Activated CD8-positive, alpha-beta memory T cell treated with anti-CD3 and anti-CD28 coated beads, Interleukin-2, amount 50 U/mL, for 4 hours (primary cell): ENCODE data around the gene TRPC6.

ENCODE experiments used
- DNase-seq: peaks from one replicate; pipeline ENCODE4 v3.0.0-alpha.2; 2020

Gene TRPC6

DNA sequence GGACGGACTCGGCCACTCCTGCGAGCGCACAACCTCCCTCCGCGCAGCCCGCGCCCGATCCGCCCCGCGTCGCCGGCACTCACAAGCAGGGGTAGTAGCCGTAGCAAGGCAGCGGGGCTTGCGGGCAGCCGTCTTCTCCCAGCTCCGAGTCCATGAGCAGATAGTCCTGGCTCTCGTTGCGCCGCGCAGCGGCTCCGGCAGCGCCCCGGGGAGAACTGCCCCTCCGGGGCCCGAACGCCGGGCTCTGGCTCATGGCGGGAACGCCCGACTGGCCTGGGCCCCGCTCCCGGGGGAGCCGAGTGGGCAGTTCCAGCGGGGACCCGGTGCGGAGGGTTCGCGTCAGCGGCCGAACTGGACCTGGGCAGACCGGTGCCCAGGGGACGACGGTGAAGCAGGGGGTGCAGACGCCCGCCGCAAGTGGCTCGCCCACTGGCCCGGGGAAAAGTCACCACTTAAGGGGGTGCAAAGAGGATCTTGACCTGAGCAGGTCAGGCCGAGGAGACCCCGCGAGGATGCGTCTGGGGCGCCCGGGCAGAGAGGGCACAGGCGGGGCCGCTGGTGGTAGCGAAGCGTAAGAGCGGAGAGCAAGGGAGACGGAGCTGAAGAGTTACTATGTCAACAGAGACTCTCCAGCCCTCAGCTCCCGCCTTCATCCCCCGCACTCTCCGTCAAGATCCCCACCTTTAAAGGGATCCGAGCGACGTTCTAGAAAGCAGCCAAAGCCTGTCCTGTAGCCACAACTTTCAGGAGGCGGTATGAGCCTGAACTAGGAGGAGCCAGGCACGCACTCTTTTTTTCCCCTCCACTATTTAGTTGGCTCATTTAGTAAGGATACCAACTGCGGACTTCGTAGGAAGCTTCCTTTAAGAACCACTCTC, at the start of gene TRPC6:
TRPC6 (minus strand) TSS at position 757 of the 878 bp plus-strand sequence; CDS start at position 253, 504 bp downstream.
- DNase-seq: no peak

DNA sequence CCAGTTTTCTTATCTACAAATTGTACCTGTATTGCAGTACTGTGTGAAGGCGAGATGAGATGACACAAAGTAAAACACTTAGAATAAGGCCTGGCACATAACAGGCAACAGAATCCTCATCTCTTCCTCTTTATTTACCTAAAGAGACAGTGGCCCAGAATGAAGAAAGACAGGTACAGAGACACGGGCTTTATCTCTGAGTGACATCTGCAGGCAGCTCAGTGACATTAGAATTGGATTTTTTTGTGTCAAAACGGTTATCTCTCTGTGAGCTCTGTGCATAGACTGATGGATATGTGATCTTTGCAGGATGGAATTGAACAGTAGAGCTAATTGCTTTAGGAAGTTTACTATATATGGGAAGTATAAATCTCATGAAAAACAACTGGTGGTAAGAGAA, 36.2 kb upstream of the TRPC6 start:
- no peak for DNase-seq

DNA sequence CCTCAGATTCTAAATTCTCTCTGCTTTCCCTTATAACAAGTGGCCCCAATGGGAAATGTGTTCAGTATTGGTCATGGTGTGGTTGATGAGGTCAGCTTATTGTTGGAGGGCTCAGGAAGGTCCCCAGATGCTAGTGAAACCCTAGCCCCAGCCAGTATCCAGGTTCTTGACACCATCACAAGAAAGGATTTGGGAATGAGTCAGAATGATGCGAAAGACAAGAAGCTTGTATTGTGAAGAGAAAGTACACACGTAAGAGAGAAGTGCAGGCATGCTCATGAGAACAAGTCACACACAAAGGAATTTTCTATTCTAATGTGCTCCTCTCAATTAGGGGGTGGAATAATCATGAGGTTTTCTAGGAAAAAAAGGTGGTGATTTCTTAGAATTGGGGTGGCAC, 34.9 kb upstream of the TRPC6 start:
- DNase-seq: no peak

DNA sequence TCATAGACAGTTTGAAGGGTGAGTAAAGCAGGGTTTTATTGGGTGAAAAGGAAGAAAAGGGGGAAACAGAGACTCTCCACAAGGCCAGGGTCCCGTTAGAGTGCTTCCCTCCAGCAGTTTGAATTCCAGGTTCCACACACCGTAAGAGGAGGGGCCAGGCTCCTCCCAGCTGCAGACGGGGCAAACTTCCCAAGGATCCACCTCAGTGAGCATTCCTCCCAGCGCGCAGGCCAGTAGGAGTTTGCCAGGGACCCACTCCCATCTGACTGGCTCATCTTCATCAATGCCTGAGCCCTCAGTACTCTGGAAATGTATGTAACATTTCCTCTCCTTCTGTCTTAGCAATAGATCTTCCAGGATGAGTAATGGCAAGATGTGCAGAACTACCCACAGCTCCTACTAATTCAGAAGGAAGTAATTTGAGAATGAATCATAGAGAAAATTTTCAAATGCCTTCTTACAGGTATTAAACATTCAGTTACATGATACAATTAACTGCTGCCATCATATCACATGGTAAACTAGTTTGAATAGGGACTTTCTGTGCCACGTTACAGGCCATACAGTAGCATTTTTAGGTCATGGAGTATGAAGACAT, 34.0 kb upstream of the TRPC6 start:
- DNase-seq: no peak

DNA sequence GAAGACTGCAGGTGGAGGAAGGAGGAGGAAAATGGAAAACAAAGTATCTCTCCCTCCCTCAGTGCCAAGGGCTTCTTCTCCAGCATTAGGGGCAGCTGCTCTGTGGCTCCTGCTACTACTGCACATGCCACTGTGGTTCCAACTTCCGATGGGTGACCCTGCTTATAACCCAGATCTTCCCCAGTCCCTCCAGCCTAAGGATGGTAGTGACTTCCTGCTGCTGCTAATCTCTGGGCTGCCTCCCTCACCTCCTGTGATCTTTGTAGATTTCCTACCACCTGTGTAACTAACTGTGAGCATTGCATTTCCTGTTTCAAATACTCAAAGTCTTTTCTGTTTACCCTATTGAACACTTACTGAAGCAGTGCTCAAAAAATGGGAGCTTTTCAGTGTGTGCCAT, 28.7 kb upstream of the TRPC6 start:
- no peak for DNase-seq

DNA sequence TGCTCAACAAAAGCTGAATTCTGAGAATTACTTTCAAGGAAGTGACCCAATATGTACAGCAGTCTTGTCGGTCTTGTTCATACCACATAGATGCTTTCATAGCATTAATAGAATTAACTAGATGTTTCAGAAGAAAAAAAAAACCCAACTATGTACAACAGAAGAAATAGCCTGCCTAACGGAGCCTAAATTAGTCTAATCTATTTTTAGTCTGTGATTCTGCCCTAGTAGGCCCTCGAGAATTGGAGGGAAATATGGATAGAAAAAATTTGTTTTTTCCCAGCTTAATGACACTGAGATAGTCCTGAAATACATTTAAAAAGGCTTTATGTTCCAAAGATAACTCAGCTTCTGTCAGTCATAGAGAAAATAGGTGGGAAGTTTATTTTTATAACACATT, 17.1 kb upstream of the TRPC6 start:
- no peak for DNase-seq

DNA sequence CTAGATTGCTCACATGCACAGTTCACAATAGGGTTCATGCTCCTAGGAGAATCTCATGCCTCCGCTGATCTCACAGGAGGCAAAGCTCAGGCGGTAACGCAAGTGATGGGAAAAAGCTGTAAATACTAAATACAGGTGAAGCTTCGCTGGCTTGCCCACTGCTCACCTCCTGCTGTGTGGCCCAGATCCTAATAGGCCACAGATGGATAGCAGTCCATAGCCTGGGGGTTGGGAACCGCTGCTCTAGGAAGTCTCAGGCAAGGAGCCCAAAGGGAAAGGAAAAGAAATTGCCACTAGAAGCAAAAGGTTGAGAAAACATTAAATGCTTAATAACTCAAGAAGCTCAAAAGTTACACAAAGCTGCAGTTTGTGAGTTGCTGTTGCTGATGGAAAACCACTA, 3.2 kb upstream of the TRPC6 start:
- DNase-seq: no peak

DNA sequence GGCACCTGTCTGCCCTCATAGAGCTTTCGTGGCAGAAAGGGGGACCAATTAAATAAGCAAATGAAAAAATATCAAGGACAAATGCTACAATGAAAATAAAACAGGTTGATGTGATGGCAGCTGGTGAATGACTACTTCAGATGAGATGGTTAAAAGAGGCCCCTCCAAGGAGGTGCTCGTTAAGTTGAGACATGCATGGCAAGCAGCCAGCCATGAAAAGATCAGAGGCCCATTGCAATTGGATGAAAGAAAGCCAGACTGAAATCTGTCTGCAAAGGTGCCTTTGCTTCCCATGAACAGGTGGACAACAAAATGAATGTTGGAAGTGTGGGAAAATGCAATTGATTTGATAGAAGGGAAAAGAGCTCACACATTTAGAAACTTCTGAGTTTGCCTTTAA, 848 bp upstream of the TRPC6 start:
- DNase-seq: no peak

DNA sequence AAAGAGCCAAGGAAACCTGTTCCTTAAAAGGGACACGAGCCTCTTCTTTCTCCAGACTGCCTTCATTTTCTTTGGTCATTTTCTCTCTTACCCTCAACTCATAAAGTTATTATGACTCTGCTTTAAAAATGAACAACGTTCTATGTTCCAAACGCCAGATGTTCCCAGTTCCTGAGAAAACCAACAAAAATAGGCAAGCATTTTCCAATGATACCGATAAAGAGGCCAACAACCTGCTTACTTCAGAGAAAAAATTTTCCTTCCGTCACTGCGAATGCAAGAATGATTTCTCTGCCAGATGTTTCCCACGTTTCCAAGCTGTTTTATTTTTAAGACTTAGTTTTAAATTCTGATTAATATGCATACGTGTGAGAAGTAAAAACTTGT, 315 bp upstream of the TRPC6 start:
- no peak for DNase-seq

DNA sequence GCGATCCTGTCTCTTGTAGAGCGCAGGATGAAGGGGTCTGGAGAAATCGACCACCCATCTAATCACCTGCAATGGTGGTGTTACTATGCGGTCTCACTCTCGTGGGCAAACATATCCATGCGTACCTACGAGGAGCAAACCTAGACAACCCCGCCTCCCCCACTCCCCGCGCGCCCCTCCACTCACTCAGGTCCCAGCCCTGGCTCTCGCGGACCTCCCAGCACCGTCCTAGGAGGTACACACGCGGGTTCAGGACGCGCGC, 887 bp downstream of the TRPC6 start:
- DNase-seq: no peak

DNA sequence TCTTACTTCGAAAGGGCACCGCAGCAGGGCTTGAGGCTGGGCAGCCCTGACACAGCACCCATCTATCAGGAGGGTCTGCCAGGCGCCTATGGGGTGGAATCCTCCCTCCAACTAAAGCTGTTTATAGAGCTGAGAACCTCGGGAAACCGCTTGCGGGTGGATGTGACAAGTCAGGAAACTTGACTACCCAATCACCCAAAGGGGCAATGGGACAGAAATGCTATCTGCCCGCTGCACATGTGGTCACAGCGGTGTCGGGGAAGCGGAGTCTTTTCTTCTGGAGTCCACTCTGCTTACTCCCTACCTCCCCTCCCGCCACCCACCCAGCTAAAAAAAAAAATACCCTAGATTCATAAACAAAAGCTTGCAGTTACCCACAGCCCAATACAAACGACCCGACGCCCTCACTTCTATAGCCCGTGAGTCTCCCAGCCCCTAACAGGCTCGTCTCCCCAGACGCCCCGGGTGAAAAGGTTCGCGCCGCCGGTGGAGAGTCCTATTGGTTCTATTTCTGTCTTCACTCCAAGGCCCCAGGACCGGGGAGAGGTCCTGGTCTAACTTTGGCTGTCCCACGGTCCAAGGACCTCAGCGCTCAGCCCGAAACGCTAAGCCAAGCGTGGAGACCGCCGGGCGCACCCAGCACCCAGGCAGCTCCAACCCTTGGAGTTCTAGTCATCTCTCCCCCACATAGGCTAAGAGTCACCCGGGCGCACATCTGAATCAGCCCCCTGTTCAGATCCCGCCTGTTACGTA, 1.4 kb downstream of the TRPC6 start:
- no peak for DNase-seq

DNA sequence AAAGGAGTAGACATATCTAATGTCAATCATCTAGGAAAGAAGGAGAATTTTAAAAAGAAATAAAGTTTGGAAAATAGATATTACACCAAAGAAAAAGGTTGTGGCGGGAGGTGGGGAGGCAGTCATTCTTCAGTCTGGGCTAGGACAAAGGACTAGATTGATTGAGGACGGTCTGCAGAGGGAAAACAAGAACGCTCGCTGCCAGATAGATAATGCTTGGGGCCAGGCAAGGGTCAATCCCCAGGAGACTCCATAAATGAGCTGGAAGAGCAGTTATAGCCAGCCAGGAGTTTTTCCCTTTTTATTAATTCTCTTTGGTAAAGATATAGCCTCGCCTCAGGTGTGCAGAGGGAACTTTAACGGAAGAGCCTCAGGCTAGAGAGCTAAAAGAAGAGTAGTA, 6.3 kb downstream of the TRPC6 start:
- DNase-seq: no peak

DNA sequence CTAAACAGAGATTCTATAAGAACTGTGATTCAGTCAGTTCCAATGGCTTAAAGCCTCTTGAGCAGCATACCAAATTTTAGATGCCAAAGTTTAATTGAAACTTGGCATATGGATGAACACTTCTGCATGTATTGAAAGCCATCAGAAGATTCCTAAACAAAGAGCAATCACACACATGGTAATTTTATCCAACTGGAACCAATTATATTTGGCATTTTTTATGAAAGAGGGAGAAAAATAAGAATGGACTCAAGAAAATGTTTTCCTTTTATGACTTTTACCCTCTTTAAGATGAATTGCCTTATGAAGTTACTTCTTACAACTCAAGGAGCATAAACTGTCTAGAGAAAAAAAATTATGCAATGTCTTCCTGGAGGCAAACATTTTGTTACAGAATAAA, 7.4 kb downstream of the TRPC6 start:
- DNase-seq: no peak

DNA sequence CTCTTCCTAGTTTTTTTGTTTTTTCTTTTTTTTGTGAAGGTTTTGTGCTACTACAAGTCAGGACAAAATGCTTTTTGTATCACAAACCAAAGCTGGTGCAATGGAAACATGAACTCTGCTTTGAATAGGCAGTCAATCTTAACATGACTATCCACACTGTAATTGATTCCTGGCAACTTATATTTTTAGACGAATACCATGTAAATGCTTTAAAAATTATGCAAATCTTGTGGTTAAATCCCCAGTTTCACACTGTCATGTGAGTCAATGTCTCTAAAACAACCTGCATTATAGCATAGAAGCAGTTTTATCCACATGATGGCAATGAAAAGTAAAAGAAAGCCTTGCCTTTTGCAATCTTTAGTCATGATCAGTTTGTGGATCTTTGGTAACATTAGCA, 8.9 kb downstream of the TRPC6 start:
- no peak for DNase-seq

DNA sequence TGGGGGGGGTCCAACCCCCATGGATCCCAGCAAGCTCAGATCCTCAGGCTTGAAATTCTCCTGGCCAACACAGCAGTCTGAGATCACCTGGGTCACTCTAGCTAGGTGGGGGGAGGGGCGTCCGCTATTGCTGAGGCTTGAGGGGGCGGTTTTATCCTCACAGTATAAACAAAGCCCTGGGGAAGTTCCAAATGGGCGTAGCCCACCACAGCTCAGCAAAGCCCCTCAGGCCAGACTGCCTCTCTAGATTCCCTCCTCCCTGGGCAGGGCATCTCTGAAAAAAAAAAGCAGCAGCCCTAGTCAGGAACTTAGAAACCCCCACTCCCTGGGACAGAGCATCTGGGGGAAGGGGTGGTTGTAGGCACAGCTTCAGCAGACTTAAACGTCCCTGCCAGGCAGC, 16.7 kb downstream of the TRPC6 start:
- DNase-seq: no peak

DNA sequence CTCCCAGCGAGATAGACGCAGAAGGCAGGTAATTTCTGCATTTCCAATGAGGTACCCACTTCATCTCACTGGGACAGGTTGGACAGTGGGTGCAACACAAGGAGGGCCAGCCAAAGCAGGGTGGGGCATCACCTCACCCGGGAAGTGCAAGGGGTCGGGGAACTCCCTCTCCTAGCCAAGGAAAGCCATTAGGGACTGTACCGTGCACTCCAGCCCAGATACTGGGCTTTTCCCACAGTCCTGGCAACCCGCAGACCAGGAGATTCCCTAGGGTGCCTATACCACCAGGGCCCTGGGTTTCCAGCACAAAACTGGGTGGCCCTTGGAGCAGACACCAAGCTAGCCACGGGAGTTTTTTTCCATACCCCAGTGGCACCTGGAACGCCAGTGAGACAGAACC, 17.2 kb downstream of the TRPC6 start:
- no peak for DNase-seq

DNA sequence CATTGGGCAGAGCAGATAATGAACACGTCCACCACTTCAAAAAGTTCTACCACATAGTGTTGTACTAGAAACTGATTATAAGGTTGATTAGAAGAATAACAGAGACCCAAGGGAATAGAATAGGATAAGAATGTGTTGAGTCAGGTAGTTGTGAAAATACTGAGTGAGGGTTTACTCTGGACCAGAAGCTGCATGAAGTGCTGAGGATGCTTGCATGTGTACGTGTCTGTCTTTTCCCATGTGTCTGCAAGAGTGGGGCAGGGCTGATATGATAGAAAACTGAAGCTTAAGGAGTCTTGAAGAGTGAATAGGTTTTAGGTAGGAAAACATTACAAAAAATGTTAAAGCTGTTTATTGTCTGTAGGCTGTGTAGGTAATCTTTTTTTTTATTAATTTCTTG, 20.6 kb downstream of the TRPC6 start:
- no peak for DNase-seq

DNA sequence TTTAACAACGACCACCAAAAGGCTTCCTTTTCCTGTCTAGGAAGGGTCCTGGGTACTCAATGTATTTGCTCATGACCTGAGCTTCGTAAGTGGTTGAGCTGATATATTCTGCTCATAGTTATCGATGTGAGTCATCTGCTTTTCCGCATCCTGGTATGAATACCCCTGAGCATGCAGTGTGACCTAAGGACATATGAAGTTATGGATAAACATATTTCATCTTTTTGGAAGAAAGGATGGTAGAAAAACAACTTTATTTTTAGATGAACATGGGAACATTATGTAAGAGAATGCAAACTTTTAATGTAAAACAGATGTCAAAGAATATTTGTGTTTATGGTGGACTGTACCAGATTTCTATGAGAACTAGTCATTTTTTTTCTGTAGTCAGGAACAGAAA, 28.4 kb downstream of the TRPC6 start:
- no peak for DNase-seq

DNA sequence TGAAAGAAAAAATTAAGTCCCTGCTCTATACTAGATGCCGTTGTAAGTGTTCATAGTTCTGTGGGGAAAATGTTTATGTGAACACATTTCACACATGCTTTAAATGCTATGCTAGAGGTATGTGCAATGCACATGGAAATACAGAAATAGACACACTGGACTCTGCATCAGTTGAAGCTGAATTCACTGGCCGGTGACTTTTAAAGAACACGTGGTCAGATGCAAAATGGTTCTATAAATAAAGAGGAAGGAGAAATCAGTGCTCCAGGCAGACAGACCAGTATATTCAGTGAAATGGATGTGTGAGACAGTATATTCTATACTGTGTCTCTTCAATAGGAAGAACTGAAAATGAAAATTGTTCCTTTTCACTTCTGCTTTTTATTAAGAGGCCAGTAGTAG, 29.9 kb downstream of the TRPC6 start:
- no peak for DNase-seq

DNA sequence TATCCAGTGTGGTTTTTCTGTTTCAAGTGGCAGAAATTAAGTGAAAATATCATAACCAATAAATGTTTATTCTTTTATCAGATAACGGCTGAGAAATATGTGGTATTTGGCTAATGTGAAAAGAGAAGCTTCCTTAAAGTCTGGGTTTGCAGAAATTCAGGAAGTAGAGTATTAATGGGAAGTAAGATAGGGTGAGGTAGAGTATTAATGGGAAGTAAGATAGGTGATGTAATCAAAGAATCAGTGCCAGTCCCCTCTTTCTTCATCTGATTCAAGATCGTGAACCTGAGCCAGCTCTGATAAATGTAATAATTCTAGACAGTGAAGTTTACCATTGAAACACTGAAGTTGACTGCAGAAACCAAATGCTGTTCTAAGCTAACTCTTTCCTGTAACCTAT, 30.9 kb downstream of the TRPC6 start:
- DNase-seq: no peak

DNA sequence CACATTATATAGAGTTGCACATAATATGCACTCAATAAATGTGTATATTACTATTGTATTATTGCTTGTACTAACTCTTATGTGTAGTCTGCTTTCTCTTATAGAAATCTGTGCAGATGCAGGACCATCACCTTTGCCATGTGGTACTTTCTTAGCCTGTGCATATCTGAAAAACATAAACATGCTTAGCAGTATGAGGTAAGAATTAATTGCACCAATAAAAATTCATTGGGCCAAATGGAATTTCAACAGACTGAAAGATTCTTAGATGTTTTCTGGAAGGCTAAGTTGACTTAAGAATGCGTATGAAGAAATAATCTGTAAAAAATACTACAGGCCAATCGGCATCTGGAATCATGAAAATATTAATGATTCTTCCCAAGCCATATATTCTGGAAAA, 55.3 kb downstream of the TRPC6 start:
- no peak for DNase-seq

DNA sequence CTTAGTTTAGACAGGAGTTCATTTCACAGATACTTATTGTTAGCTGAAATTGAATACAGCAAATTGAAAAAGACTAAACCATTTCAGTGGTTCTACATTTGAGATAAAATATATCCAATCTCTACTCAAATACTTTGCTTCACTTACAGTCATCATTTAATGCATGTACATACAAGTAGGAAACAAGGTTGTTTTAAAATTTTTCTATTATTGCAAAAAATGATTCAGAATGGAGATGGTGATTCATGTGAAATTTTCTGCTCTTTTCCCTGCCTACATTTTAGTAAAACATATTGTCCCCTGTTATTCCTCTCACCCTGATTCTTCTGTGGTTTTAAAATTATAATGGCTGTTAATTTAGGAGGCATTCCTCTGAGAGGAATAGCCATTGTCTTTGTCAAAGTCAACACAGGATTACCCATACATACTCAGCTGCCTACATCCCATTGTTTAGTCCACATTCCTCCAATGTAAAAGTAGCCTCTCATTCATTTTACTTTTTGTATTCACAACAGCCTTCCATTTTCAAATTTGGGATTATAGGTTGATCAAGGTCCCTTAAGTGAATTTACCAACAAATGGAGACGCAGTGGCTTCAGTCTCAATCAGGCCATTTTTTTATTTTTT, 60.1 kb downstream of the TRPC6 start:
- DNase-seq: no peak

DNA sequence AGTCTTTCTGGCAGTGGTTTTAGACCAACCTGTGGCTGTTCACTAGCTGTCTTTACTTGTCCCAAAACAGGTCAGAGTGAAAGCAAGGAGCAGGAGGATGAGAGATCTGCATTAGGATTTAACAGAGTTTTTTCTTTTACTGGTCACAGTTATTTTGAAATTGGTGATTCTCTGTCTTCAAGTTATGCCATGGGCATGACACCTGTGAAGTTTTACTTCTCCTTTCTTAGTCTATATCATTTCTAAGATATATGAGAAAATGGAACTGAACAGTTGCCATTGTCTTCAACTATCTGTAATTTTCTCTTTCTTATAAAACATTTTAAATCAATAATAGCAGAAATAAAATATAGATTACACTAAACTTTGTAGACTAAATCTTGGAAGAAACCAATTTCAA, 60.6 kb downstream of the TRPC6 start:
- DNase-seq: no peak

DNA sequence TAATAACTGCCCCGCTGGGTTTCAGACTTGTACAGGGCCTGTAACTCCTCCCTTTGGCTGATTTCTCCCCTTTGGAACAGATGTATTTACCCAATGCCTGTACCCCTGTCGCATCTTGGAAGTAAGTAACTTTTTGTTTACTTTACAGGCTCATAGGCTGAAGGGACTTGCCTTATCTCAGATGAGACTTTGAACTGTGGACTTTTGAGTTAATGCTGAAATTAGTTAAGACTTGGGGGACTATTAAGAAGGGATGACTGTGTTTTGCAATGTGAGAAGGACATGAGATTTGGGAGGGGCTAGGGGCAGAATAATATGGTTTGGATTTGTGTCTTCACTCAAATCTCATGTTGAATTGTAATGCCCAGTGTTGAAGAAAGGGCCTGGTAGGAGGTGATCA, 62.0 kb downstream of the TRPC6 start:
- DNase-seq: no peak
